Omental fat pad (tissue), 4 donors: ENCODE measurements around the gene MAP1LC3A. TPM values are rescaled to one million over a fixed set of nuclear protein-coding genes. Genes with fewer than 3 reads are reported as not detected.

Source experiments
- ATAC-seq: fragments of 150-250 bp; one replicate; pipeline ENCODE4 v1.9.1; 2016; ENCODE audit warnings: mild to moderate bottlenecking, moderate library complexity; ENCODE audit not compliant: low FRiP score
- DNase-seq: peaks from one replicate; pipeline ENCODE4 v3.0.0-alpha.2; 2019; ENCODE audit warnings: low spot score
- CTCF ChIP-seq, 3 donors: fragments of 450-650 bp; IDR thresholded peaks; one replicate each; pipeline ENCODE4 v1.5.1; 2016 to 2017; ENCODE audit warnings: antibody characterized with exemption in 3 of 3, mild to moderate bottlenecking in 3 of 3, moderate library complexity in 2 of 3
- total RNA-seq, 4 donors: library from RNA; depleted of rRNA; stranded (reverse); fragments of >200 nt; gene quantifications; one replicate each; pipeline ENCODE4 v1.1.0, GENCODE V29; 2016

MAP1LC3A gene
- total RNA-seq, 4 donors from 2014 or later: 50.1 to 76.1 (median 55.9) TPM

- ATAC-seq (no peak), DNase-seq (no peak)
- no peak for TF ChIP-seq CTCF (IDR thresholded peaks at IDR 0.05)
Measured at GRCh38 chr20:34536798-34537394, 21.6 kb upstream of the MAP1LC3A start.

DNA sequence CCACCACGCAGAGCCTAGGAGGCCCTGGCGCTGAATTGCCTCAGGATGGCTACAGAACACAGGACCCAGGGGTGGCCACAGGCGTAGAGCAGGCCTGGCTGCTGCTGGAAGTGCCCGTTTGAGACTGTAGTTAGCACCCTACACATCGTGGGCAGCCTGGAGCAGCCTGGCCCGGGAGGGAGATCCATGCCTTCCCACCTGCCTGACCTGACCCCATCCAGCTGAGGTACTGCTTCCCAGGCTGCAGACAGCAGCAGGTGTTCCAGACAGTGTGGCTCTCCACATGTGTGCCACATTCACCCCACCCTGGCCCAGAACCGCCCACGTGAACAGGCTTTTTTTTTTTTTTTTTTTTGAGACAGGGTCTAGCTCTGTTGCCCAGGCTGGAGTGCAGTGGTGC, 20.9 kb upstream of the MAP1LC3A start:
- no peak for TF ChIP-seq CTCF (IDR thresholded peaks at IDR 0.05)
- DNase-seq: no peak
- no peak for ATAC-seq

- ATAC-seq (peak; percentile 70), DNase-seq (no peak)
- peak in 1 of 3 donors; percentile 4 for TF ChIP-seq CTCF (IDR thresholded peaks at IDR 0.05)
Measured at GRCh38 chr20:34538671-34539123, 19.8 kb upstream of the MAP1LC3A start.

DNA sequence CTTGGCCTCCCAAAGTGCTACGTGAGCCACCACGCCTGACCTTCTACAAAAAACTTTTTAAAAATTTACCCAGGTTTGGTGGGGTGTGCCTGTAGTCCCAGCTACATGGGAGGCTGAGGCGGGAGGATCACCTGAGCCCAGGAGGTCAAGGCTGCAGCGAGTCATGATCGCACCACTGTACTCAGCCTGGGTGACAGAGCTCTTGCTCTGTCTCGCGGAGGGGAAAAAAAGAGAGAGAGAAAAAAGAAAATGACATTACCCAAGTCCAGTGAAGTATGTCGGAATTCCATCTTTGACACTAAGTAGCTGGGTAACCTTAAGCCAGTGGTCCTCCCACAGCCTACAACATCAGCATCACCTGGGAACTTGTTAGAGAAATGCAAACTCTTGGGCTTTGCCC, 18.8 kb upstream of the MAP1LC3A start:
- TF ChIP-seq CTCF (IDR thresholded peaks at IDR 0.05): no peak
- ATAC-seq (no peak), DNase-seq (no peak)

GRCh38 chr20:34540596-34541263, 17.8 kb upstream of the MAP1LC3A start:
- TF ChIP-seq CTCF (IDR thresholded peaks at IDR 0.05): no peak
- no peak for ATAC-seq
- no peak for DNase-seq

DNA sequence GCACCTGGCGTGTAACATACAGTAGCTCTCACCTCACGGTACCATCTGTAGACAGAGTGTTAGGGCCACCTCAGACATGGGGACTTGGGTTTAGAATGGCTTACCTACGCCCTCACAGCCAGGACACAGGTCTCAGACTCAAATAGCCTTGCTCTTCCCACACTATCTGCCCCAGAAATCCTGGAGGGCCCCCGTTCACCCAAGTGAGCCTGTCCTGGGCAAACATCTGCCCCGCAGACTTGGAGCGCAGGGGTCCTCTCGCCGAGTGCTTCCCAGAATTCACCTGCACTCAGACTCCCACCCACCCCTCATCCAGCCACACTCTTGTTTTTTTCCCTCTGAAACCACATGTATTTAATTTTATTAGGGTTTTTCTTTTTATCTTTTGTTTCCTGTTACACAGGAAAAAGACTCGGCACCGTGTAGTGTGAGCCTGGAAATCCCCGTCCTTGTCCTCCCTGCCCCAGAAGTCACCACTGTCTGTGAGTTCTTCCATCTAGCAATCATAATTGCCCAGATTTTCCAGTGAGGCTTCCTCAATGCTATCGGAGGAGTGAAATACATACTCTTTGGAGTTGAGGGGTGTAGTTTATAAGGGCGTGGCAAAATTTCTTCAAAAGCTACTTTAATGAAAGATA, 17.1 kb upstream of the MAP1LC3A start:
- TF ChIP-seq CTCF (IDR thresholded peaks at IDR 0.05): no peak

More for the DNA sequence above, 17.1 kb upstream of the MAP1LC3A start:
- DNase-seq (no peak), ATAC-seq (no peak)
